ENCODE data around the gene TMCC3. TPM values are rescaled to one million over a fixed set of nuclear protein-coding genes. Genes with fewer than 3 reads are reported as not detected.

Gene TMCC3
- total and polyA plus RNA-seq, 2 experiments from 2014 or later = 1.4 to 3.6 TPM

DNA sequence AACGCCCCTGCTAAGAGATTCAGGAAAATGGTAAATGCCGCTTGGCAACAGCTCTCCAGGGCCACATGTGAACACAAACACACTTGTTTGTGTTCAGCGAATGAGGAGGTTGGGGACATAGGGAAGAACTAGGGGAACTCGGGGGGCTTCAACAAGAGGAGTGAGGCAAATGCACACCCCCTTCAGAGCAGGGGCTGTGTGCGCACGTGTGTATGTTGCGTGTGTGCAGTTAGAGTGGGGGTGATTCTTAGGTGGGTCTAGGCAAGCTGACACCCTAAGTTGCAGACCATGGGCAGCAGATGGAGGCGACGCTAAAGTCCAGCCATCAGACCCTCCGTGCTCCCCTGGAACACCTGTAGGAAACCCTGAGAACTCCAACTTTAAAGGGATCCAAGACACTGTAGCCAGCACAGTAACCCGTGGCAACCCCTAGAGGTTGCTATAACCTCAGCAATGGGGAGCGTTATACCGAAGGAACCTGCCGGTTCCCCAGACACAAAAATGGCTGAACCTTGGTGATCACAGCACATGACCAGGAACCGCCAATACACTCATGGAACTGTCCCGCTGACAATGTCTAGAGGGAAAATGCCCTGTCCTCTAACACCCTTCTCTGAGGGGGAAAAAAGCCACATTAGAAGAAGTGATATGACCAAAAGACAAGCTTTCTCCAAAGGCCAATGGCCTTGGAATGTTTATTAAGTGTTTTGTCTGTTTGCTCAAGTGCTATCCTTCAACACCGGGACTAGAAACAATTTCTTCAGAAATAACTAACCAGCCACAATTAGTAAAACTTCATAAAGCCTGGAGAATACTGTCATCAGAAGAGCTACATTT lies 104.2 kb downstream of the TMCC3 start:
- peak; percentile 100 for ATAC-seq
- no peaks in the 10 kb centered on the region for H3K4me1 ChIP-seq (ENCODE audit: insufficient read depth)
- peak; percentile 91 for DNase-seq (ENCODE audit: low spot score)
- H3K27me3 ChIP-seq (ENCODE audit: insufficient read depth) = no peaks in the 10 kb centered on the region
- H3K27ac ChIP-seq (ENCODE audit: low read depth) = no peak overlapping the region
- H3K4me2 ChIP-seq = no peak overlapping the region
- H3K4me1 Mint-ChIP-seq = no peaks in the 10 kb centered on the region
- no peaks in the 10 kb centered on the region for H3K36me3 ChIP-seq (ENCODE audit: insufficient read depth)
- no peaks in the 10 kb centered on the region for H3F3A ChIP-seq (replicated peaks; ENCODE audit: low read depth)
- peaks cover 3% of the 10 kb centered on the region for H3K27me3 Mint-ChIP-seq (ENCODE audit: insufficient read depth, low read depth, poor library complexity)
- H3K4me3 Mint-ChIP-seq = no peak overlapping the region
- H3K9me2 ChIP-seq (ENCODE audit: insufficient read depth) = peaks cover 4% of the 10 kb centered on the region
- no peak overlapping the region for H3K4me3 ChIP-seq
- peak overlapping the region; percentile 52; the same call in 1 of the 2 replicates for H2AFZ ChIP-seq
- H3K27ac Mint-ChIP-seq = no peak overlapping the region
- H3K36me3 Mint-ChIP-seq (ENCODE audit: low read depth) = peaks cover 23% of the 10 kb centered on the region
- H3K9me3 Mint-ChIP-seq = peaks cover 25% of the 10 kb centered on the region
- TF ChIP-seq CTCF (conservative IDR thresholded peaks at IDR 0.05; ENCODE audit: low read depth in 2 of 2) (peak; percentile 84 to 96), CREB1 (CRISPR knock-in tag; IDR thresholded peaks at IDR 0.05; ENCODE audit: low read depth) (peak; percentile 32; the same call in 1 of the 2 replicates), ZNF331 (CRISPR knock-in tag; IDR thresholded peaks at IDR 0.05; ENCODE audit: low read depth) (no peak)
- TF ChIP-seq, protein P1, sequence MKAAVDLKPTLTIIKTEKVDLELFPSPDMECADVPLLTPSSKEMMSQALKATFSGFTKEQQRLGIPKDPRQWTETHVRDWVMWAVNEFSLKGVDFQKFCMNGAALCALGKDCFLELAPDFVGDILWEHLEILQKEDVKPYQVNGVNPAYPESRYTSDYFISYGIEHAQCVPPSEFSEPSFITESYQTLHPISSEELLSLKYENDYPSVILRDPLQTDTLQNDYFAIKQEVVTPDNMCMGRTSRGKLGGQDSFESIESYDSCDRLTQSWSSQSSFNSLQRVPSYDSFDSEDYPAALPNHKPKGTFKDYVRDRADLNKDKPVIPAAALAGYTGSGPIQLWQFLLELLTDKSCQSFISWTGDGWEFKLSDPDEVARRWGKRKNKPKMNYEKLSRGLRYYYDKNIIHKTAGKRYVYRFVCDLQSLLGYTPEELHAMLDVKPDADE (IDR thresholded peaks at IDR 0.05) = no peak
- H3K79me2 ChIP-seq (replicated peaks; ENCODE audit: insufficient read depth) = no peaks in the 10 kb centered on the region
- no peaks in the 10 kb centered on the region for H4K20me1 ChIP-seq (replicated peaks; ENCODE audit: insufficient read depth)

DNA sequence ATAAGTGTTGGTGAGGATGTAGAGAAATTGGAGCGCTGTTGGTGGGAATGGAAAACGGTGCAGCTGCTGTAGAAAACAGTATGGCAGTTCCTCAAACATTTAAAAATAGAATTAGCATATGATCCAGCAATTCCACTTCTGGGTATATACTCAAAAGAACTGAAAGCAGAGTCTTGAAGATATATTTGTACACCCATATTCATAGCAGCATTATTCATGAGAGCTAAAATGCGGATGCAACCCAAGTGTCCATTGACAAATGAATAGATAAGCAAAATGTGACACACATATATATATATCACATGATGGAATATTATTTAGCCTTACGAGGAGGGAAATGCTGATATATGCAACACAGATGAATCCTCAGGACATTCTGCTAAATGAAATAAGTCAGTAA lies 106.0 kb downstream of the TMCC3 start:
- Mint-ChIP-seq H3K36me3 (ENCODE audit: low read depth) (peaks cover 23% of the 10 kb centered on the region), H3K9me3 (peaks cover 25% of the 10 kb centered on the region), H3K4me3 (no peak overlapping the region), H3K27me3 (ENCODE audit: insufficient read depth, low read depth, poor library complexity) (peaks cover under 1% of the 10 kb centered on the region), H3K4me1 (no peaks in the 10 kb centered on the region), H3K27ac (no peak overlapping the region)
- Histone ChIP-seq H3K79me2 (replicated peaks; ENCODE audit: insufficient read depth) (no peaks in the 10 kb centered on the region), H3K27me3 (ENCODE audit: insufficient read depth) (no peaks in the 10 kb centered on the region), H3K27ac (ENCODE audit: low read depth) (no peak overlapping the region), H3F3A (replicated peaks; ENCODE audit: low read depth) (no peaks in the 10 kb centered on the region), H4K20me1 (replicated peaks; ENCODE audit: insufficient read depth) (no peaks in the 10 kb centered on the region), H3K9me2 (ENCODE audit: insufficient read depth) (peaks cover 3% of the 10 kb centered on the region; the same call in 1 of the 2 replicates), H3K4me1 (ENCODE audit: insufficient read depth) (no peaks in the 10 kb centered on the region), H3K36me3 (ENCODE audit: insufficient read depth) (no peaks in the 10 kb centered on the region), H3K4me3 (no peak overlapping the region), H2AFZ (no peak overlapping the region), H3K4me2 (no peak overlapping the region)
- ATAC-seq (no peak), DNase-seq (ENCODE audit: low spot score) (no peak)
- no peak for TF ChIP-seq REST (IDR thresholded peaks at IDR 0.05; ENCODE audit: unreplicated experiment)
- TF ChIP-seq CTCF (conservative IDR thresholded peaks at IDR 0.05; ENCODE audit: low read depth in 2 of 2) = no peak
- TF ChIP-seq JUNB (IDR thresholded peaks at IDR 0.05; ENCODE audit: unreplicated experiment) = no peak
- TF ChIP-seq CREB1 (CRISPR knock-in tag; IDR thresholded peaks at IDR 0.05; ENCODE audit: low read depth) = no peak
- TF ChIP-seq EZH2phosphoT487 (IDR thresholded peaks at IDR 0.05; ENCODE audit: unreplicated experiment) = no peak
- no peak for TF ChIP-seq STAT1 (IDR thresholded peaks at IDR 0.05; ENCODE audit: unreplicated experiment)
- TF ChIP-seq EZH2 (IDR thresholded peaks at IDR 0.05; ENCODE audit: low read depth, unreplicated experiment) = no peak

Measured in GM23338 (cell line).